Measurements from ENCODE around the gene DIP2A. TPM values are rescaled to one million over a fixed set of nuclear protein-coding genes. Genes with fewer than 3 reads are reported as not detected.
A peak's percentile ranks its signal among the peaks of the same experiment; 100 is the strongest.

Gene DIP2A
- total RNA-seq, 2 donors from 2014 or later: 27.2 to 33.0 TPM

DNA sequence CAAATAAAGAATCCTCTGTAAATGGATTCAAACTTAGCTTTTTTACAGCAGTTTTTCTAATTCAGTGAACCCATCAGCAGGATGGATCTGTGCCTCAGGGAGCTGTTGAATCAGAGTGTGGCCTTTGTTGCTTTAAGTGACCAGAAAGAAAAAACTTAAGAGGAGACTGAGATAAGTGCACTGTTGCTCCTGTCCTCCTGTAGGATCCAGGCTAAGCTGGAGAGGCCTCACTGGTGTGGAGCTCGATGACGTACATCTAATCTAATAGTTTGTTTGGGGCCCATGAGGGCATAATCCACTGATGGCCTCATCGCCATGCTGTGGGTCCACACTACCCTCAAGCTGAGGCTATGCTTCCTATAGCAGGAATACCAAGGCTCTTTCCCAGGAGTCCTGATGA lies 10.6 kb downstream of the DIP2A start:
- ATAC-seq (no peak), DNase-seq (no peak)
- intact Hi-C loops (cut with DNase I): no loop called here

GRCh38 chr21:46471514-46471913 lies 12.8 kb downstream of the DIP2A start:
- intact Hi-C loops (cut with DNase I): no loop called here
- ATAC-seq (no peak), DNase-seq (no peak)

- intact Hi-C loops (cut with DNase I): no loop called here
- DNase-seq: no peak
- peak; percentile 23 to 63 for ATAC-seq
Measured at GRCh38 chr21:46472246-46472645, 13.6 kb downstream of the DIP2A start.

DNA sequence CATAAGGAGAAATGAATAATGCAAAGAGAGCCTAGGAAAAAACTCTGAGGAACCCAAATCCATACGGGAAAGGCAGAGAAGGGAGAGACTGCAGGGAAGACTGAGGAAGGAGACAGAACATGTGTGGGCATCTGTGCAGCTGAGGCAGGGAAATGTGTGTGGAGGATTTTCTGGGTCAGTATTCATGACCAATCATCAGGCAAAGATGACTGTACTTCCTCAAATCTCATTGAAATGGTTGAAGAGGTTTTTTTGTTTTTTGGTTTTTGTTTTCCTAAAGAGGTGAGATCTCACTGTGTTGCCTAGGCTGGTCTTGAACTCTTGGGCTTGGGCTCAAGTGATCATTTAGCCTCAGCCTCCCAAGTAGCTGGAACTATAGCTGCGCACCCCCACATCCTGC lies 15.7 kb downstream of the DIP2A start:
- ATAC-seq (no peak), DNase-seq (no peak)
- intact Hi-C loops (cut with DNase I): no loop called here

DNA sequence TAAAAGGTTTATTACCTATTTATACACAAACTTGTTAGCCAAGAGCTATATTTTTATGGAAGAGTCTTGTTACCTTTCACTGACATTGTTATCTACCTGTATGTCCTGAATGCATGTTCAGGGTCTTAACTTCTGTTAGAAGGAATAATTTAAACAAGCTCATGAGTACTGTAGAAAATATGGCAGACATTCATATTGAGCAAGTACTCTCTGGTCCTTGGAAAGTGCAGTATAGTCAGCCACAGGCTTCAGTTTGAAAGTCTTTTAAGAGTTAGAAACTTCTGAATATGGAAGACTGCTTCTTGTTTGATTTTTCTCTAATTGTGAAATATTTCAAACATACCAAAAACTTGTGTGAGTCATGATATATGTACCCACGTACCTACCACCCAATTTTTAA lies 16.6 kb downstream of the DIP2A start:
- intact Hi-C loops (cut with DNase I): no loop called here
- DNase-seq (no peak), ATAC-seq (no peak)

- DNase-seq (no peak), ATAC-seq (peak; percentile 44 to 85)
- intact Hi-C loops (cut with DNase I): no loop called here
Measured at GRCh38 chr21:46477765-46478164, 19.1 kb downstream of the DIP2A start.

DNA sequence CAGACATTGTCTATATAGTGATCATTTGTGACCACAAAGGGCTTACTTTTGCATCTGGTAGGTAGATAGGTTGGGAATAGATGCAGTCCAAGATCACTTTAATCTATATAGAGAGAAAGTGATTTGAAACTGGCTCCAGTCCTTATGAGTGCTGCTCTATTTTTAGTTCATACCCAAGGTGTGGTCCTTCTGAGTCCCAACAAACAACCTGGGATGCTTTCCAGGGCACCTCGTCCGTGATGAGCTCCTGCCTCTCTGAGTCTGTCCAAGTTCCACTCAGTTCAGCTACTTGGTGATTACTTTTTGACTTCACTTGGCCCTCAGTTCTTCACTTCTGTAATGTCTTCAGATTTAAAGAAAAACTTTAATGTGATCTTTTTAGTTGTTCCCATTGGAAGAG lies 20.2 kb downstream of the DIP2A start:
- ATAC-seq (peak in 1 of 2 donors; percentile 42), DNase-seq (no peak)
- intact Hi-C loops (cut with DNase I): no loop called here

- intact Hi-C loops (cut with DNase I): no loop called here
- ATAC-seq: no peak
- DNase-seq: no peak
Measured at GRCh38 chr21:46480466-46480865, 21.8 kb downstream of the DIP2A start.

DNA sequence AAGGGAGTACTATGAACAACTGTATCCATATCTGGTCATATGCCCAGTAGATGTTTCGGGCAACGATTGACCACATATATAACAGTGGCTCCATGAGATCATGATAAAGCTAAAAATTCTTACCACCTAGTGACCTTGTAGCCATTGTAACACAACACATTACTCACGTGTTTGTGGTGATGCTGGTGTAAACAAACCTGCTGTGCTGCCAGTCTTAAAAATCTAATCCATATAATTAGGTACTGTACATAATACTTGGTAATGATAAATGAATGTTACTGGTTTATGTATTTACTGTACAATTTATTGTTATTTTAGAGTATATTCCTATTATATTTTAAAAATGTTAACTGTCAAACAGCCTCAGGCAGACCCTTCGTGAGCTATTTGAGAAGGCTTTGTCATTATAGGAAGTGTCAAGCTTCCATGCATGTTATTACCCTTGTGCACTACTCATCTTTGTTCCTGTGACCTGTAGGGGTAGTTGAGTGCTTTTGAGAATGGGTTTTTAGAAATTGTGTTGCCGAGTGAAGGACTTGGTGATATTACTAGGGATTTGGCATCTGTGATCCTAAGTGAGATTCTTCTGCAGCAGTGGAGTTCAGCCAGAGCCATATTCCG lies 23.6 kb downstream of the DIP2A start:
- intact Hi-C loops (cut with DNase I): no loop called here
- DNase-seq (no peak), ATAC-seq (no peak)

DNA sequence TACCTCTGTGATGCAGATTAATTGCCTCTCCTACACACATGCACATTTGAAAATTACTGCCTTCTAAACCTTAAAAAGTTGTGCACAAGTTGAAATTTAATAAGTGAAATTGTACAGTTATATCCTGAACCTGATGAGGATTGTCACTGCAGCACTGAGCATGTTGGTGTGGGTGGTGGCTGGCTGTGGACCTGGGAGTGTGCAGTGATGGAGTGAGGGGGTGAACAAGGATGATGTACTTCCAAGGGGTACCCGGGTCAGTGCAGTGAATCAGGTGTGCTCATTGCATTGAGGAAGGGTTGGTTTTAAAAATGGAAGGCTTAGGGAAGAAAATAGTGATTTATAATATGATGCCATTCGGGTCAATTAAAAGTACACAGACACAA lies 24.1 kb downstream of the DIP2A start:
- intact Hi-C loops (cut with DNase I): no loop called here
- no peak for ATAC-seq
- no peak for DNase-seq

DNA sequence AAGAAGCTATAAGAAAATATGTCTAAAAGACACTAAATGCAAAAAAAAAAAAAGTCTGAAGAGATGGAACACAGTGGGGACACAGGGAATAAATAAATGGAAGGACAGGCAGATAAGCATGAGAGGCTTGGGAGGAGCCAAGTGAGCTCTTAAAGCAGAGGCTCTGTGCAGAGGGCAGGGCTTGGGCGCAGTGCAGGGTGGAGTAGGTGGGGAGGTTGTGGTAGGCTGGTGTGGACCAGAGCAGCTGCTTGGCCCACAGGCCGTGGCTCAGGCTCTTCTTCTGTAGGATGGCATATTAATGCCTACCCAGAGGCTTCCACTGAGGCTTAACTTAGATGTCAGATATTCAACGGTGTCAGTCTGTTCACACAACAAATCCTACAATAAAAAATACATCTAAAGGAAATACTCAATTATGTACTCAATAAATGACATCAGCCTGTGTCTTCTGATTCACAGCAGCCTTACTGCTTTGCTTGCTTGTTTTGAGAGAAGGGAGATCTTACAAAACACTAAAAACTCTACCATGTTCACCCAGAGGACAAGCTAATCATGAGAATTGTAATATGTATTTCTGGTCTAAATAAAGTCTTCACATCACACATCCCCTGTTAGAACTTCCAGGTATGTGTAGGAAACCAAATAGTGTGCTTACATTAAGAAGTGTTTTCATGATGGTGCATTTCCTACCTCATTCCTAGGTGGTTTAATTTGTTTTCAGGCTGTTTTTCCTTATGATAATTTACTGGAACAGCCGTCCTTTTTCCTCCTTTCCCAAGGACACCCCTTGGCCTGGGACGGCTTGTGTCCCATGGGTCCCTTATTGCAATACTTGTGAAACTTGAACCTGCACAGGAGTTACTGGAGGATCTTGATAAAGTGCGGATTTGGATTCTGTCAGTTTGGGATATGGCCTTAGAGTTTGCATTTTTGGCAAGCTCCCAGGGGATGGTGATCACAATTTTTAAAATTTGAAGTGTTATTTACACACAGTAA lies 24.9 kb downstream of the DIP2A start:
- peak; percentile 77 to 83 for ATAC-seq
- intact Hi-C loops (cut with DNase I): no loop called here

DNA sequence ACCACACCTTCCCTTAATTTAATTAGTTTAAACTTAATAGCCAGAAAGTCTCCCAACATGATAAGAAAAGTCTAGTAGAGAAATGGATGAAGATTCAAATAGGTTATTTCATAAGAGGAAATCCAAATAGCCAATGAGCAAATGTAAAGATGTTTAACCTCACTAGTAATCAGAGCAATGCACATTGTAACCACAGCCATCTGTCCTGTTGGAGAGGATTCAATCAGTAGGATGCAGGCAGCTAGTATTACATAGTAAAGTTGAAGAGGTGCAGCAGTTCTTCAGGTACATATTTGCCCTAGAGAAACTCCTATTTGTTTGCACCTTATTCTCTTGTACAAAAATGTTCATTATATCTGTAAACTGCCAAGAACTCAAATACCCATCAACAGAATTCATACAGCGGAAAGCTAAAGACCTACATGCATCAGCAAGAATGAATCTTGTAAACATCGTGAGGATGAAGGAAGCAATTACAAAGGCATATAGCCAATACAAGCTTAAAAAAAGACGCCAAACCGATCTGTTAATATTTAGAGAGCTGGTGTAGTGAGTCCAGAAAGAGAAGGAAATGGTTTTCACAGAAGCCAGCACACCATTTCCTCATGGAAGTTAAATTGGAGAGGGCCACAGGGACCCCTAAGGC lies 27.9 kb downstream of the DIP2A start:
- intact Hi-C loops (cut with DNase I): no loop called here
- no peak for ATAC-seq
- DNase-seq: no peak

More for the DNA sequence above, 24.9 kb downstream of the DIP2A start:
- DNase-seq: no peak

GRCh38 chr21:46489162-46489663 lies 30.5 kb downstream of the DIP2A start:
- intact Hi-C loops (cut with DNase I): no loop called here
- ATAC-seq: peak in 1 of 2 donors; percentile 21

GRCh38 chr21:46489800-46490199 lies 31.1 kb downstream of the DIP2A start:
- ATAC-seq (peak in 1 of 2 donors; percentile 56), DNase-seq (no peak)
- intact Hi-C loops (cut with DNase I): no loop called here

More at GRCh38 chr21:46489162-46489663, 30.5 kb downstream of the DIP2A start:
- DNase-seq: no peak

DNA sequence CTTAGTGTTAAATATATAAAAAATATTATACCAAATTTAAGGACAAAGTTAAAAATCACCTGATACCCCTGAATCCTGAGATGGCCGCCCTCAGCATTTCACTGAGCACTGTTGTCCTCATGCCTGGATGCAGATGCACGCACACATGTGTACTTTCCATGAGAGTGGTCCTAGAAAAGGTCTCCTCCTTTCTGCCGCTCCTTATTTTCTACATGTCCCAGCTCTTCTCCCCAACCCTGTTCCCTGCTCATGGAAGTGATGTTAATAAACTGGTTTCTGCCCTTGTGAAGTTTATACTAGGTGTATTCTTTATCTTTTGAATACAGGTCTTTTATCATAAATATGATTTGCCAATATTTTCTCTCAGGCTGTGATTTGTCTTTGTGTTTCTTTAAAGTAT lies 32.9 kb downstream of the DIP2A start:
- intact Hi-C loops (cut with DNase I): no loop called here
- ATAC-seq: no peak
- no peak for DNase-seq

DNA sequence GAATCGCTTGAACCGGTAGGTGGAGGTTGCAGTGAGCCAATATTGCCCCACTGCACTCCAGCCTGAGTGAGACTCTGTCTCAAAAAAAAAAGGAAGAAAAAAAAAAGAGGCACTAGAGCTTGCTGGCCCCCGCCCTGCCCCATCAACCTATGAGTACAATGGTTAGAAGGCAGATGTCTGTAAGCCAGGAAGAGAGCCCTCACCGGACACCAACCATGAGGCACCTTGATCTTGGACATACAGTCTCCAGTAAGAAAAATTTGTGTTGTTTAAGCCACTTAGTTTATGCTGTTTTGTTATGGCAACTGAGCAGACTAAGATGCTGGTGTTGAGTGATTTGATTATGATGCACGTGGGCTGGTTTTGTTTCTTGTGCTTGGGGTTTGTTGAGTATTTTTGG lies 34.2 kb downstream of the DIP2A start:
- intact Hi-C loops (cut with DNase I): no loop called here
- no peak for DNase-seq
- ATAC-seq: no peak

DNA sequence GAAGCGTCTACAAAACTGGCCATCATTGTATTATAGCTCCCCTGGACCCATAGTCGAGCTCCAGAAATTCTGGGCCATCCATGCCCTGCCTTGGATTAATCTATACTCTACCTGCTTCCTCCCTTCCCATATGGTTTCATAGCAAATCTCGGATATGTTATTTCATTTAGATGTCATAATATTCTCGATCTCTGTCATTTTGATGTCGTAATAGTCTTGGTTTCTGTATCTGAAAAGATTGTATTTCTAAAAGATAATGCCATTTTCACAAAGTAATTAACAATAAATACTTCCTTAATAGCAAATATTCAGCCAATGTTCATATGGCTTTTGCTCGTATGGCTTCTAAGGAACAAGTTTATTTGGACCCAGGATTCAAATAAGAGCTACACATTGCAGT lies 35.1 kb downstream of the DIP2A start:
- DNase-seq: no peak
- no peak for ATAC-seq
- intact Hi-C loops (cut with DNase I): no loop called here

DNA sequence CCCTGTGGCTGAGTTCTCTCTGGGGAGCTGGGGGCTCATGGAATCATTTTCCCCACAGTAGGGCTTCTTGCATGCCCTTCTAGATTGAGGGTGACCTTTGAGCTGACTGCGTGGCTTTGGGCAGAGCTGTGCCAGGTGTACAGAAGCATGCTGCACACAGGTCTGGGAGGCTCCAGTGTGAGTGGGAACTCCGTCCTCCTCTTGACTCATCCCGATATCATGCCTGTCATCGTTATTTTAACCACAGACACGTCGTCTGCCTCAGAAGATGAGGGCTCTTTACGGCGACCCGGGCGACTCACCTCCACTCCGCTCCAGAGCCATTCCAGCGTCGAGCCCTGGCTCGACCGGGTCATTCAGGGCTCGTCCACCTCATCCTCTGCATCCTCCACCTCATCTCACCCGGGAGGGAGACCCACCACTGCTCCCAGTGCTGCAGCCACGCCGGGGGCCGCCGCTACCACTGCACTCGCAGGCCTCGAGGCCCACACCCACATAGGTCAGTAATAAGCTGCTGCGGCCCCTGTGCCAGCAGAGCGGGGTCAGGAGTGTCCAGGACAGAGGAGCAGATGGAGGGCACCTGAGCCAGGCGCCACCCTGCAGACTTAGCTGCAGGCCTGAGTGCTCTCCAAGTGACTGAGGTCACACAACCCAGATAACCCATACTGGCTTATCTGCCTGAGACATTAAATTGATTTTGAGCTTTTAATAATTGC lies 39.8 kb downstream of the DIP2A start:
- DNase-seq (no peak), ATAC-seq (peak in 1 of 2 donors; percentile 22)
- intact Hi-C loops (cut with DNase I): no loop called here

DNA sequence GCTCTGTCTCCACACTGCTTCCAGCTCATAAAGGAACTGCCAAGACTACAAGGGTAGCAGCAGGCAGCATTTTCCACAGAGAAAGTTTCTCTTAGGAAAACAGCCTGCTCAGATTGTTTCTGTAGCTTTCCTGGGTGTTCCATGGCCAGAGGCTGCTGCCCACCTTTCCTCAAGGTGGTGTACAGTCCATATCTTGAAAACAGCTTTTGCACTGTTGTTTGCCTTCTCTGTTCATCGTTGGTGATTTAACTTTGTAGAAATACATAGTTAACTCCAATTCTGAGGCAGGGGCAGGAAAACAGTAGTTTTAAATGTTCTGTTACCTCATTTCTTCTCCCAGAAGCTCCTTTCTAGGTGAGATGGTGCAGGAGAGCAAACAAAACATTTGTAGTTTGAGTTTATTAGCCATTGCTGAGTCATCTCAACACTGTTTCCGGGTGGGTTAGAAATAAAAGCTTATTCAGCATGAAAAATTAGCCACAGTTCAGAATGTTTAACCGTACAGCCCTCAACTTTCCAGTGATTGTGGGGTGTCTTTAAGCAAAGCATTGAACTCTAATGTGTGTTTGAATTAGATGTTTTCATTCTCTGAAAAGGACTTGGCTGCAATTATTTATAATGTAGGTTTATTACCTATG lies 41.7 kb downstream of the DIP2A start:
- DNase-seq: no peak
- no peak for ATAC-seq
- intact Hi-C loops (cut with DNase I): no loop called here

Data from left cardiac atrium (tissue), 4 donors.